CD4-positive, alpha-beta T cell treated with Interleukin-2 at 100 ng/mL for 4 hours (primary cell): Measurements from ENCODE around the gene SF3A2.

Source experiments
- DNase-seq: peaks from one replicate; pipeline ENCODE4 v3.0.0-alpha.2; 2020; ENCODE audit warnings: low spot score

Gene SF3A2

GRCh38 chr19:2253106-2254063 lies 16.8 kb downstream of the SF3A2 start:
- peak; percentile 46 for DNase-seq

GRCh38 chr19:2254064-2254872 lies 17.6 kb downstream of the SF3A2 start:
- DNase-seq = no peak

- no peak for DNase-seq
Measured at GRCh38 chr19:2255112-2255845, 18.7 kb downstream of the SF3A2 start.

GRCh38 chr19:2255982-2256685 lies 19.5 kb downstream of the SF3A2 start, which contains the start of gene JSRP1:
Gene JSRP1, minus strand, starts transcription at chr19:2256417. Its CDS starts 1,103 bp downstream, at chr19:2255314.
- DNase-seq = no peak

GRCh38 chr19:2259336-2259735 lies 22.7 kb downstream of the SF3A2 start:
- no peak for DNase-seq

GRCh38 chr19:2260341-2260805 lies 23.7 kb downstream of the SF3A2 start:
- peak; percentile 38 for DNase-seq

- peak; percentile 66 for DNase-seq
Measured at GRCh38 chr19:2261438-2262172, 25.0 kb downstream of the SF3A2 start.

GRCh38 chr19:2266183-2266993 lies 29.8 kb downstream of the SF3A2 start:
- no peak for DNase-seq

GRCh38 chr19:2268480-2268830 lies 31.8 kb downstream of the SF3A2 start:
- DNase-seq = no peak

GRCh38 chr19:2268861-2269243 lies 32.2 kb downstream of the SF3A2 start:
- DNase-seq = no peak

- peak; percentile 99 for DNase-seq
Measured at GRCh38 chr19:2269244-2270156, 32.9 kb downstream of the SF3A2 start.

- DNase-seq = no peak
Measured at GRCh38 chr19:2270157-2270422, 33.5 kb downstream of the SF3A2 start.

GRCh38 chr19:2270423-2271233 lies 34.0 kb downstream of the SF3A2 start:
- peak; percentile 74 for DNase-seq

GRCh38 chr19:2271234-2272103 lies 34.8 kb downstream of the SF3A2 start:
- no peak for DNase-seq

- peak; percentile 73 for DNase-seq
Measured at GRCh38 chr19:2273356-2274184, 36.9 kb downstream of the SF3A2 start.

GRCh38 chr19:2274185-2274711 lies 37.6 kb downstream of the SF3A2 start:
- DNase-seq = no peak
